Small intestine (tissue), 7 donors: ENCODE results near the gene SH3BP2. TPM values are rescaled to one million over a fixed set of nuclear protein-coding genes. Genes with fewer than 3 reads are reported as not detected.

ENCODE experiments used
- DNase-seq, 2 donors: peaks; one replicate each; pipeline versions ENCODE4 v3.0.0 to v3.0.0-alpha.2; 2013
- FAIRE-seq: peaks from 2 replicates; lab custom pipeline; 2012; peaks lifted over from hg19 to GRCh38; lab: Jason Lieb, UNC
- H3K27ac ChIP-seq, 3 donors: one replicate each; pipeline ENCODE4 v1.5.1; 2013; ENCODE audit warnings: low read length in 2 of 3, mild to moderate bottlenecking in 2 of 3, control low read depth in 1 of 3, inconsistent platforms in 1 of 3, low read depth in 1 of 3, moderate library complexity in 1 of 3
- H3K27me3 ChIP-seq, 3 donors: one replicate each; pipeline ENCODE4 v1.6.1; 2013; ENCODE audit warnings: low read length in 3 of 3, inconsistent platforms in 1 of 3; ENCODE audit not compliant: control insufficient read depth in 3 of 3, insufficient read depth in 3 of 3
- H3K36me3 ChIP-seq, 3 donors: one replicate each; pipeline ENCODE4 v1.6.1; 2013; ENCODE audit warnings: low read length in 3 of 3, inconsistent platforms in 1 of 3, low read depth in 1 of 3, mild to moderate bottlenecking in 1 of 3, moderate library complexity in 1 of 3; ENCODE audit not compliant: control insufficient read depth in 3 of 3, insufficient read depth in 2 of 3
- H3K4me1 ChIP-seq, 3 donors: one replicate each; pipeline ENCODE4 v1.6.1; 2013; ENCODE audit warnings: low read length in 2 of 3, inconsistent platforms in 1 of 3, low read depth in 1 of 3, mild to moderate bottlenecking in 1 of 3, moderate library complexity in 1 of 3; ENCODE audit not compliant: control insufficient read depth in 3 of 3, insufficient read depth in 2 of 3
- H3K4me3 ChIP-seq, 3 donors: one replicate each; pipeline ENCODE4 v1.5.1; 2013; ENCODE audit warnings: low read length in 3 of 3, control low read depth in 1 of 3, inconsistent platforms in 1 of 3, low read depth in 1 of 3, mild to moderate bottlenecking in 1 of 3, moderate library complexity in 1 of 3
- H3K9me3 ChIP-seq, 2 donors: one replicate each; pipeline ENCODE4 v1.6.1; 2013; ENCODE audit warnings: low read depth in 1 of 2, low read length in 1 of 2; ENCODE audit not compliant: control insufficient read depth in 2 of 2, insufficient read depth in 1 of 2
- WGBS, 3 donors: extraction: QIAGEN DNeasy Blood & Tissue Kit; methylation state at CpG; one replicate each; pipeline ENCODE4 v1.1.7; 2013; 5-methylcytosine and 5-hydroxymethylcytosine counted together
- polyA plus RNA-seq, 4 donors: library from polyadenylated mRNA; stranded (reverse) in 3 of 4; unstranded in 1 of 4; fragments of 200-250 nt in 3 of 4; fragments of 120-200 nt in 1 of 4; gene quantifications; one replicate each; pipeline versions ENCODE4 v1.2.1 to v1.2.3, GENCODE V29; 2013
- donor health status: healthy with polysubstance abuse.
- donor health status: control.
- donor health status: control.
- donor health status: Bipolar disorder and iron deficiency.
- donor health status: healthy.

SH3BP2 gene
- polyA plus RNA-seq, 4 donors = 8.9 to 38.0 (median 23.6) TPM

- no peak overlapping the region for H3K4me3 ChIP-seq
- 83 to 90% (median 85%) methylated on average over 13 of the region's 13 CpGs for WGBS, 3 donors
- H3K4me1 ChIP-seq = peaks cover 0 to 3% (median 0%) of the 10 kb centered on the region in 3 donors
- no peaks in the 10 kb centered on the region for H3K9me3 ChIP-seq
- peaks cover 2 to 75% (median 12%) of the 10 kb centered on the region in 3 donors for H3K36me3 ChIP-seq
- H3K27ac ChIP-seq = peak overlapping the region in 1 of 3 donors; percentile 27
- FAIRE-seq = no peak
- no peak for DNase-seq
- H3K27me3 ChIP-seq = no peaks in the 10 kb centered on the region
Observed at GRCh38 chr4:2834001-2834921, 41.4 kb downstream of the SH3BP2 start.

GRCh38 chr4:2835978-2836377, 43.1 kb downstream of the SH3BP2 start:
- H3K4me3 ChIP-seq = no peak overlapping the region
- peaks cover 0 to 3% (median 0%) of the 10 kb centered on the region in 3 donors for H3K4me1 ChIP-seq
- no peak for DNase-seq
- no peak overlapping the region for H3K27ac ChIP-seq
- peaks cover 0 to 58% (median 8%) of the 10 kb centered on the region in 3 donors for H3K36me3 ChIP-seq
- H3K27me3 ChIP-seq = no peaks in the 10 kb centered on the region
- no peak for FAIRE-seq
- no peaks in the 10 kb centered on the region for H3K9me3 ChIP-seq
- 88 to 90% (median 89%) methylated on average over 8 of the region's 8 CpGs for WGBS, 3 donors

DNA sequence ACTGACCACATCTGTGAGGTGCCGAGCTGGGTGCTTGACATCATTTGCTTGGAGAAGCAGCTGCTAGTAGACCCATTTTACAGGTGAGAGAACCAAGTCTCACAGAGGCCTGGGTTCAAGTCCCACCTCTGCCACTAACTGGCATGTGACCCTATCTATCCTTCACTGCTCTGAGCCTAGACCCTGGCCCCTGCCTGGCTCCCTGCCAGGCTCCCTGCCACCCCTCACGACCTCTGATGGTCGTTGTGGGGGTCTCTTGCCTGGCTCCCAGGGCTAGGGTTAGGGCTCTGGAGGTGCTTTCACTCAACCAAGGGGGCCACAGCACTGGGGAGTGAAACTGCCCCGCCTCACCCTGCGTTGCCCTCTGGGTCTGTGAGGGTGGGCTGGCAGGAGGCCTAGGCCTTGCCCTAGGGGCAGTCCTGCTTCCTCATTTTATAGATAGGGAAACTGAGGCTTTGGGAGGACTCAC, 43.5 kb downstream of the SH3BP2 start:
- WGBS, 3 donors = 79 to 86% (median 82%) methylated on average over 5 of the region's 5 CpGs
- Histone ChIP-seq H3K4me3 (no peak overlapping the region), H3K4me1 (peaks cover 0 to 3% (median 0%) of the 10 kb centered on the region in 3 donors), H3K9me3 (no peaks in the 10 kb centered on the region), H3K36me3 (peaks cover 0 to 54% (median 7%) of the 10 kb centered on the region in 3 donors), H3K27me3 (no peaks in the 10 kb centered on the region), H3K27ac (peak overlapping the region in 2 of 3 donors; percentile 2 to 14)
- no peak for DNase-seq
- FAIRE-seq = no peak

- Histone ChIP-seq H3K36me3 (peaks cover 0 to 45% (median 4%) of the 10 kb centered on the region in 3 donors), H3K27me3 (no peaks in the 10 kb centered on the region), H3K4me3 (no peak overlapping the region), H3K9me3 (no peaks in the 10 kb centered on the region), H3K27ac (peak overlapping the region; percentile 5 to 74 (median 67)), H3K4me1 (peaks cover 0 to 3% (median 0%) of the 10 kb centered on the region in 3 donors)
- no peak for FAIRE-seq
- 69 to 74% (median 71%) methylated on average over 20 of the region's 20 CpGs for WGBS, 3 donors
- no peak for DNase-seq
Observed at GRCh38 chr4:2837110-2837903, 44.4 kb downstream of the SH3BP2 start.

DNA sequence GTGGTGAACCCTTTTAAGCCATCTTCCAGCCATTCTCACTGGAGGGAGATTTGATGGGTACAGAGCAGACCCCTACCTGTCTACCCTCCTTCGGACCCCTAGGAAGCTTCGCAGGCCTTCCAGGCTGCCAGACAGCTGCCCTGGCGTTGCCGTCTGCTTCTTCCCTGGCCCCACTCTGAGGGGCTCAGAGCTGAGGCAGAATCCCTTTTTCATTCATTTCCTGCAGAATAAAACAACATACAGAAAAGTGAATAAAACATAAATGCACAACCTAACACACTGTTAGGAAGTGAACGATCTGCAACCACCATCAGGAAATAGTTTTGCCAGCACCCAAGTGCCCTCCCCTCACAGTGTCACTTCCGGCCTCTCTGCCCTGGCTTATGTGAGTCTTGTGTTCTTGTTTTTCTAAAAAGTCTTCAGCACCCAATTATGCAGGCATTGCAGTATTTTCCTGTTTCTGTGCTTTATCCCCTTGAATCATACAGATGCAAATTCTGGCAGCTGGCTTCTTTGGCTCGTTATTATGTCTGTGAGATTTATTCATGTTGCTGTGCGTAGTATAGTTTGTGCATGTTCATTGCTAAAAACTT, 45.1 kb downstream of the SH3BP2 start:
- no peak for FAIRE-seq

GRCh38 chr4:2839060-2839459, 46.2 kb downstream of the SH3BP2 start:
- WGBS, 3 donors = 97 to 98% (median 97%) methylated on average over 3 of the region's 3 CpGs
- H3K27ac ChIP-seq = no peak overlapping the region

More for the DNA sequence above, 45.1 kb downstream of the SH3BP2 start:
- H3K9me3 ChIP-seq = no peaks in the 10 kb centered on the region
- H3K4me1 ChIP-seq = peaks cover 0 to 6% (median 3%) of the 10 kb centered on the region in 3 donors
- no peaks in the 10 kb centered on the region for H3K27me3 ChIP-seq
- 40 to 70% (median 60%) methylated on average over 7 to 8 of the region's 8 CpGs for WGBS, 3 donors
- peak overlapping the region; percentile 5 to 74 (median 67) for H3K27ac ChIP-seq
- H3K4me3 ChIP-seq = no peak overlapping the region
- peak in 1 of 2 donors; percentile 56 for DNase-seq
- H3K36me3 ChIP-seq = peaks cover 0 to 38% (median 4%) of the 10 kb centered on the region in 3 donors

GRCh38 chr4:2842687-2843262, 49.9 kb downstream of the SH3BP2 start:
- no peak for DNase-seq
- 13 to 17% (median 16%) methylated on average over 10 of the region's 10 CpGs for WGBS, 3 donors

More at GRCh38 chr4:2839060-2839459, 46.2 kb downstream of the SH3BP2 start:
- Histone ChIP-seq H3K4me3 (no peak overlapping the region), H3K27me3 (no peaks in the 10 kb centered on the region), H3K36me3 (peaks cover 0 to 27% (median 0%) of the 10 kb centered on the region in 3 donors), H3K4me1 (peaks cover 0 to 7% (median 3%) of the 10 kb centered on the region in 3 donors), H3K9me3 (no peaks in the 10 kb centered on the region)
- FAIRE-seq (no peak), DNase-seq (no peak)

More at GRCh38 chr4:2842687-2843262, 49.9 kb downstream of the SH3BP2 start:
- Histone ChIP-seq H3K36me3 (no peaks in the 10 kb centered on the region), H3K4me1 (peaks cover 0 to 7% (median 6%) of the 10 kb centered on the region in 3 donors), H3K9me3 (no peaks in the 10 kb centered on the region), H3K27me3 (no peaks in the 10 kb centered on the region), H3K4me3 (peak overlapping the region; percentile 80 to 99 (median 96)), H3K27ac (peak overlapping the region; percentile 83 to 96 (median 86))
- no peak for FAIRE-seq
